Neural cell (in vitro differentiated cells): ENCODE measurements around the gene PID1. TPM values are rescaled to one million over a fixed set of nuclear protein-coding genes. Genes with fewer than 3 reads are reported as not detected.

Source experiments
- H2AFZ ChIP-seq: fragments of 200-600, 300-800 bp; sonication (generic), shearing (Covaris generic); 2 replicates; pipeline ENCODE4 v1.6.0; 2014; ENCODE audit warnings: low read depth, mild to moderate bottlenecking, antibody characterized with exemption, low read length, moderate library complexity
- H3F3A ChIP-seq: fragments of 200-600 bp; shearing (Covaris generic); 2 replicates; pipeline ENCODE4 v1.6.1; 2016; ENCODE audit warnings: mild to moderate bottlenecking, moderate library complexity, mixed read lengths, antibody characterized with exemption, low read length; ENCODE audit not compliant: insufficient read depth, poor library complexity, severe bottlenecking
- H3K27ac ChIP-seq: fragments of 200-600, 300-800 bp; sonication (generic), shearing (Covaris generic); 2 replicates; pipeline ENCODE4 v1.5.1; 2014; ENCODE audit warnings: mild to moderate bottlenecking, low read length, moderate library complexity
- H3K27me3 ChIP-seq: fragments of 300-800, 200-600 bp; sonication (generic), shearing (Covaris generic); 2 replicates; pipeline ENCODE4 v1.6.0; 2014; ENCODE audit warnings: mild to moderate bottlenecking, low read depth, low read length, moderate library complexity; ENCODE audit not compliant: insufficient read depth
- H3K36me3 ChIP-seq: fragments of 300-800, 200-600 bp; sonication (generic), shearing (Covaris generic); 2 replicates; pipeline ENCODE4 v1.5.1; 2014; ENCODE audit warnings: mild to moderate bottlenecking, antibody characterized with exemption, low read length, moderate library complexity; ENCODE audit not compliant: insufficient read depth
- H3K4me2 ChIP-seq: fragments of 300-800, 200-600 bp; sonication (generic), shearing (Covaris generic); 2 replicates; pipeline ENCODE4 v1.6.0; 2014; ENCODE audit warnings: mild to moderate bottlenecking, low read length
- H3K4me3 ChIP-seq: fragments of 300-800, 200-600 bp; sonication (generic), shearing (Covaris generic); 2 replicates; pipeline ENCODE4 v1.5.1; 2014; ENCODE audit warnings: mild to moderate bottlenecking, low read length, moderate library complexity
- H3K79me2 ChIP-seq: fragments of 200-600 bp; shearing (Covaris generic); replicated peaks from 2 replicates; pipeline ENCODE4 v1.6.0; 2014; ENCODE audit warnings: mild to moderate bottlenecking, low read length, moderate library complexity; ENCODE audit not compliant: insufficient read depth
- H3K9ac ChIP-seq: fragments of 300-800, 200-600 bp; sonication (generic), shearing (Covaris generic); 2 replicates; pipeline ENCODE4 v1.6.1; 2016; ENCODE audit warnings: mild to moderate bottlenecking, low read length, mixed read lengths
- H3K9me2 ChIP-seq: fragments of 200-600 bp; shearing (Covaris generic); 2 replicates; pipeline ENCODE4 v1.6.1; 2016; ENCODE audit warnings: mild to moderate bottlenecking, low read length, mixed read lengths; ENCODE audit not compliant: insufficient read depth
- H3K9me3 ChIP-seq: fragments of 200-600, 300-800 bp; sonication (generic), shearing (Covaris generic); 2 replicates; pipeline ENCODE4 v1.6.1; 2016; ENCODE audit warnings: mild to moderate bottlenecking, mixed run types, low read length, moderate library complexity, mixed read lengths
- H4K20me1 ChIP-seq: fragments of 200-600 bp; shearing (Covaris generic); 2 replicates; pipeline ENCODE4 v1.6.1; 2016; ENCODE audit warnings: mild to moderate bottlenecking, mixed run types; ENCODE audit not compliant: insufficient read depth
- CTCF ChIP-seq: fragments of 450-650 bp; IDR thresholded peaks from 2 replicates; pipeline ENCODE4 v1.5.1; 2014; ENCODE audit warnings: antibody characterized with exemption, mild to moderate bottlenecking, moderate library complexity; ENCODE audit not compliant: poor library complexity, severe bottlenecking
- EP300 ChIP-seq: fragments of 450-650 bp; conservative IDR thresholded peaks from 2 replicates; pipeline ENCODE4 v1.6.1; 2014; ENCODE audit warnings: antibody characterized with exemption, mild to moderate bottlenecking, moderate library complexity; ENCODE audit not compliant: poor library complexity, severe bottlenecking
- EZH2 ChIP-seq: fragments of 200-600, 300-800 bp; shearing (Covaris generic), sonication (generic); IDR thresholded peaks from 2 replicates; pipeline ENCODE4 v1.6.1; 2014; ENCODE audit warnings: antibody characterized with exemption, low read length, borderline replicate concordance, mild to moderate bottlenecking; ENCODE audit not compliant: insufficient read depth, poor library complexity, severe bottlenecking
- MXI1 ChIP-seq: fragments of 450-650 bp; conservative IDR thresholded peaks from 2 replicates; pipeline ENCODE4 v1.6.1; 2014; ENCODE audit warnings: antibody characterized with exemption, mild to moderate bottlenecking; ENCODE audit not compliant: poor library complexity, severe bottlenecking
- POLR2AphosphoS5 ChIP-seq: IDR thresholded peaks from 2 replicates; pipeline ENCODE4 v1.6.1; 2012
- RAD21 ChIP-seq: fragments of 450-650 bp; conservative IDR thresholded peaks from 2 replicates; pipeline ENCODE4 v1.6.1; 2014; ENCODE audit warnings: antibody characterized with exemption, mild to moderate bottlenecking, moderate library complexity
- REST ChIP-seq: IDR thresholded peaks from 2 replicates; pipeline ENCODE4 v1.6.1; 2012; ENCODE audit warnings: borderline replicate concordance
- SMC3 ChIP-seq: fragments of 450-650 bp; conservative IDR thresholded peaks from 2 replicates; pipeline ENCODE4 v1.6.1; 2014; ENCODE audit warnings: antibody characterized with exemption, mild to moderate bottlenecking, moderate library complexity; ENCODE audit not compliant: poor library complexity
- TAF1 ChIP-seq: IDR thresholded peaks from 2 replicates; pipeline ENCODE4 v1.6.1; 2012; ENCODE audit warnings: low read depth
- polyA plus RNA-seq: library from polyadenylated mRNA; depleted of rRNA; stranded (reverse); fragments of >200 nt; gene quantifications from 2 replicates; pipeline ENCODE4 v1.2.3, GENCODE V29; 2014

The PID1 gene
- polyA plus RNA-seq, 1 donor from 2014 or later = 11.0 TPM

GRCh38 chr2:229066121-229066715 lies 204.9 kb downstream of the PID1 start:
- Histone ChIP-seq H3K9me3 (no peaks in the 10 kb centered on the region), H3K9me2 (no peaks in the 10 kb centered on the region), H3K36me3 (no peaks in the 10 kb centered on the region), H3K4me3 (no peak overlapping the region), H3K27me3 (no peaks in the 10 kb centered on the region), H3K27ac (no peak overlapping the region), H3F3A (no peaks in the 10 kb centered on the region), H3K4me2 (no peak overlapping the region), H4K20me1 (no peaks in the 10 kb centered on the region), H3K79me2 (no peaks in the 10 kb centered on the region), H2AFZ (no peak overlapping the region), H3K9ac (no peak overlapping the region)
- TF ChIP-seq EZH2 (no peak), SMC3 (no peak)

GRCh38 chr2:229064749-229065148 lies 206.3 kb downstream of the PID1 start:
- Histone ChIP-seq H3K4me2 (no peak overlapping the region), H3K9ac (no peak overlapping the region), H3K27me3 (no peaks in the 10 kb centered on the region), H3F3A (no peaks in the 10 kb centered on the region), H3K36me3 (no peaks in the 10 kb centered on the region), H3K9me2 (no peaks in the 10 kb centered on the region), H3K79me2 (no peaks in the 10 kb centered on the region), H3K9me3 (no peaks in the 10 kb centered on the region), H4K20me1 (no peaks in the 10 kb centered on the region), H3K4me3 (no peak overlapping the region), H2AFZ (no peak overlapping the region), H3K27ac (no peak overlapping the region)
- TF ChIP-seq REST (no peak), CTCF (no peak), EZH2 (no peak), RAD21 (no peak), EP300 (no peak), TAF1 (no peak), POLR2AphosphoS5 (no peak), MXI1 (no peak), SMC3 (no peak)
